GM23248 (cell line): ENCODE data around the gene GIMAP4. TPM values are rescaled to one million over a fixed set of nuclear protein-coding genes. Genes with fewer than 3 reads are reported as not detected.

Source experiments
- DNase-seq: peaks from one replicate; pipeline ENCODE4 v3.0.0-alpha.2; 2015
- H2AFZ ChIP-seq: fragments of 200-600 bp; sonication (generic); 2 replicates; pipeline ENCODE4 v1.6.1; 2016; ENCODE audit warnings: antibody characterized with exemption
- H3F3A ChIP-seq: fragments of 200-600 bp; sonication (generic); 2 replicates; pipeline ENCODE4 v1.6.1; 2016; ENCODE audit warnings: mild to moderate bottlenecking, antibody characterized with exemption, mixed run types; ENCODE audit not compliant: insufficient read depth
- H3K27ac ChIP-seq: fragments of 200-600 bp; sonication (generic); 2 replicates; pipeline ENCODE4 v1.5.1; 2016; ENCODE audit warnings: mild to moderate bottlenecking
- H3K27me3 ChIP-seq: fragments of 200-600 bp; sonication (generic); replicated peaks from 2 replicates; pipeline ENCODE4 v1.6.1; 2016; ENCODE audit warnings: mild to moderate bottlenecking; ENCODE audit not compliant: insufficient read depth
- H3K36me3 ChIP-seq: fragments of 200-600 bp; sonication (generic); 2 replicates; pipeline ENCODE4 v1.6.1; 2016; ENCODE audit warnings: low read depth, mild to moderate bottlenecking
- H3K4me1 ChIP-seq: fragments of 200-600 bp; sonication (generic); 2 replicates; pipeline ENCODE4 v1.6.1; 2016; ENCODE audit warnings: mild to moderate bottlenecking; ENCODE audit not compliant: insufficient read depth
- H3K4me2 ChIP-seq: fragments of 200-600 bp; sonication (generic); one replicate; pipeline ENCODE4 v1.6.1; 2016; ENCODE audit warnings: mild to moderate bottlenecking; ENCODE audit not compliant: unreplicated experiment
- H3K4me3 ChIP-seq: fragments of 200-600 bp; sonication (generic); 2 replicates; pipeline ENCODE4 v1.5.1; 2016; ENCODE audit warnings: mild to moderate bottlenecking
- H3K79me2 ChIP-seq: fragments of 200-600 bp; sonication (generic); 2 replicates; pipeline ENCODE4 v1.6.1; 2016; ENCODE audit warnings: mild to moderate bottlenecking; ENCODE audit not compliant: insufficient read depth
- H3K9ac ChIP-seq: fragments of 200-600 bp; sonication (generic); 2 replicates; pipeline ENCODE4 v1.6.1; 2016; ENCODE audit warnings: mild to moderate bottlenecking
- H3K9me2 ChIP-seq: fragments of 200-600 bp; sonication (generic); 2 replicates; pipeline ENCODE4 v1.6.1; 2016; ENCODE audit warnings: mixed run types, mild to moderate bottlenecking, moderate library complexity; ENCODE audit not compliant: insufficient read depth
- H3K9me3 ChIP-seq: fragments of 200-600 bp; sonication (generic); one replicate; pipeline ENCODE4 v1.6.1; 2017; ENCODE audit warnings: low read depth
- H4K20me1 ChIP-seq: fragments of 200-600 bp; sonication (generic); 2 replicates; pipeline ENCODE4 v1.6.0; 2016; ENCODE audit not compliant: insufficient read depth
- EZH2 ChIP-seq: fragments of 200-600 bp; sonication (generic); IDR thresholded peaks from 2 replicates; pipeline ENCODE4 v1.6.1; 2018; ENCODE audit warnings: antibody characterized with exemption, mild to moderate bottlenecking; ENCODE audit not compliant: insufficient read depth, poor library complexity, severe bottlenecking
- EZH2phosphoT487 ChIP-seq: fragments of 200-600 bp; sonication (generic); IDR thresholded peaks from 2 replicates; pipeline ENCODE4 v1.6.1; 2018; ENCODE audit warnings: antibody characterized with exemption, moderate library complexity, mild to moderate bottlenecking, low read depth; ENCODE audit not compliant: insufficient read depth
- WGBS, 2 experiments: methylation state at CpG; one replicate each; pipeline ENCODE4 v1.1.6; 2015 to 2017; ENCODE audit warnings: low lambda C conversion rate in 2 of 2, low coverage in 1 of 2; ENCODE audit errors: missing lambda C conversion rate in 2 of 2; 5-methylcytosine and 5-hydroxymethylcytosine counted together
- in situ Hi-C: fragments of 300-500 bp; cut with MboI; formaldehyde crosslinking; loops from 2 replicates; pipeline ENCODE4 v1.15.0; 2020
- polyA plus RNA-seq: library from polyadenylated mRNA; unstranded; fragments of >200 nt; fragmentation: Nextera tagmentation; extraction: Ambion mirVana; gene quantifications from 2 replicates; pipeline ENCODE4 v1.2.1, GENCODE V29; 2016
- total RNA-seq: library from RNA; depleted of rRNA; stranded (reverse); fragments of >200 nt; shearing (Covaris generic); gene quantifications from 2 replicates; pipeline ENCODE4 v1.2.3, GENCODE V29; 2014; rRNA removed

The GIMAP4 gene
- total and polyA plus RNA-seq, 2 experiments from 2014 or later = not detected

DNA sequence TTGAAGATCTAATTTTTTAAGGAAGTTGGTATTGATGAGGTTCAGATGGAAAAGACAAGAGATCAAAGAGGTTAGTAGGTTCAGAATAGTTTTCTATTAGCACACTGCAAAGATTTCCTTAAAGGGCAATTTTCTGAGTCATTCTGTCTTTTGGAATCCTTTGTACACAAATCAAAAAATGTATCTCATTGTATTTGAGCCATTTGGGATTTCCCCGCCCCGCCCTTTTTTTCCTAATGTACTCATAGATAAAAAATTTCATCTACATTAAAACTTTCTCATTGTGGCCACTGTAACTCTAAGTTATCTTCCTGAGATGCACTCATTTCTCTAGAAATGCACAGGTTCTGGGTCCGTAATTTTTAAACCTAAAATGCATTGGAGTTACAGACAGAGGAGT is 52.9 kb downstream of the GIMAP4 start:
- H3K9ac ChIP-seq = no peak overlapping the region
- no peaks in the 10 kb centered on the region for H3F3A ChIP-seq
- no peaks in the 10 kb centered on the region for H3K4me1 ChIP-seq
- H2AFZ ChIP-seq = no peak overlapping the region
- in situ Hi-C loops = no loop called here
- no peaks in the 10 kb centered on the region for H3K36me3 ChIP-seq
- no peaks in the 10 kb centered on the region for H3K9me3 ChIP-seq
- no peak overlapping the region for H3K4me3 ChIP-seq
- no peaks in the 10 kb centered on the region for H3K79me2 ChIP-seq
- H3K4me2 ChIP-seq = no peak overlapping the region
- H4K20me1 ChIP-seq = no peaks in the 10 kb centered on the region
- 11% methylated on average over 3 of the region's 3 CpGs for WGBS, 2 experiments
- TF ChIP-seq EZH2phosphoT487 = no peak
- no peak for TF ChIP-seq EZH2
- no peak for DNase-seq
- H3K27me3 ChIP-seq = no peaks in the 10 kb centered on the region
- H3K9me2 ChIP-seq = no peaks in the 10 kb centered on the region
- H3K27ac ChIP-seq = no peak overlapping the region

DNA sequence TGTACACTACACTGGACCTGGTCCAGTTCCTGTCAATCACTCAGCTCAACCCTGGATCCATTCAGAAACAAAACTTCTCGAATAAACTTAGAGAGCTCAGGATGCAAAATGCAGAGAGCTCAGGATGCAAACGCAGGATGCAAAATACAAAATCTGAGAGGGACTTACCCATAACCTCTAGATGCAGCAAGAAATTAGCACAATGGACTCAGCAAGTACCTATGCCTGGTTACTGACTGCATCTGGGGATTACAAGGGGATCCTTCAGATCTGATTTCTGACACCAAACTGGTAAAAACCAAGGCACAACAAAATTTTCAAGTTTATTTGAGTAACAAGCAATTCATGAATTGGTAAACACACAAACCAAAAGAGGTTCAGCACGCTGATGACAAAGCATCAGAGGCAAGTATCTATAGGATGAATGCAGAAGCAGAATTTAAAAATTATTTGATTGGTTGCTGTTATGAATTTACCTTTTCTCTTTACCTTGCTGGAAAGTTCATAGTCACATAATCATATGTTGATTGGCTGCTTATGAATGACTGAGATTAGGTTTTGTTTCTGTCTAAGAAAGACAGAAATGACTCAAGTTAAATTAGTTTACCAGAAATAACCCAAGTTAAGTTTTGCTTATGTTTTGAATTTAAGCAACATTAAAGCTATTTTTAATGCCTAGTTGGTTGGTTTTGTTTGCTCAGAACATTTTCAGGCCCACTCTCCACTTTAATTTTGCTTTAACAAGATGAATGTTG is 53.6 kb downstream of the GIMAP4 start:
- H3K4me1 ChIP-seq = no peaks in the 10 kb centered on the region
- TF ChIP-seq EZH2 (no peak), EZH2phosphoT487 (no peak)
- H2AFZ ChIP-seq = no peak overlapping the region
- WGBS, 2 experiments = 2 to 7% methylated on average over 3 of the region's 3 CpGs
- no peak overlapping the region for H3K27ac ChIP-seq
- H3F3A ChIP-seq = no peaks in the 10 kb centered on the region
- H3K79me2 ChIP-seq = no peaks in the 10 kb centered on the region
- DNase-seq = no peak
- no peak overlapping the region for H3K9ac ChIP-seq
- H3K9me3 ChIP-seq = no peaks in the 10 kb centered on the region
- no peaks in the 10 kb centered on the region for H3K27me3 ChIP-seq
- no peak overlapping the region for H3K4me2 ChIP-seq
- no peak overlapping the region for H3K4me3 ChIP-seq
- H4K20me1 ChIP-seq = no peaks in the 10 kb centered on the region
- no peaks in the 10 kb centered on the region for H3K9me2 ChIP-seq
- no peaks in the 10 kb centered on the region for H3K36me3 ChIP-seq
- in situ Hi-C loops = no loop called here

DNA sequence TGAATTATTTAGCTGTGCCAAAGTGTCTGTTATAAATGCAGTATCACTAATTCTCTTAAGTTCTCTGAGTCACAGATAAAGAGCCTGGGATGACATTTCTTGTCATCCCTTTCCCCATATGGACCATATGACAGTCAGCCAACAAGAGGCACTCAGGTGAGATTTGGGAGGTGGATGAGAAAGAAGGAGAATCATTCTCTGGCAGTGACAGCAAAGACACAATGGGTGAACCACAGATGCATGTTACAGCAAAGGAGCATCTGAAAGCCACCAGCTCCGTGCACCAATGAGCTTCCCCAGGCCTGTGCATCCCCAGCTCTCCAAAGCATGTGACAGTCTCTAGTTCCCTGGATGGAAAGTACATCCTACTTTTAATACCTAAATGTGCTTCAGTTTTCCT is 54.2 kb downstream of the GIMAP4 start:
- Histone ChIP-seq H3K4me1 (no peaks in the 10 kb centered on the region), H3K9me3 (no peaks in the 10 kb centered on the region), H3K9ac (no peak overlapping the region), H2AFZ (no peak overlapping the region), H3K27ac (no peak overlapping the region), H3K4me3 (no peak overlapping the region), H3K79me2 (no peaks in the 10 kb centered on the region), H3K4me2 (no peak overlapping the region), H4K20me1 (no peaks in the 10 kb centered on the region), H3K36me3 (no peaks in the 10 kb centered on the region), H3K9me2 (no peaks in the 10 kb centered on the region), H3K27me3 (no peaks in the 10 kb centered on the region), H3F3A (no peaks in the 10 kb centered on the region)
- in situ Hi-C loops = no loop called here
- 0% methylated on average over 1 of the region's 1 CpG for WGBS, 2 experiments
- DNase-seq = no peak
- TF ChIP-seq EZH2 = no peak

Other genes starting within 250 kb of the GIMAP4 start
- gene LRRC61, start 244.0 kb upstream of the GIMAP4 start, total RNA-seq = not detected in 2 replicates
- not detected in 2 replicates for gene LRRC61, start 244.0 kb upstream of the GIMAP4 start, polyA plus RNA-seq
- gene ACTR3C, start 243.8 kb upstream of the GIMAP4 start, total RNA-seq = not detected in 2 replicates
- not detected in 2 replicates for gene ACTR3C, start 243.8 kb upstream of the GIMAP4 start, polyA plus RNA-seq
- not detected in 2 replicates for gene RARRES2, start 225.8 kb upstream of the GIMAP4 start, total RNA-seq
- gene RARRES2, start 225.8 kb upstream of the GIMAP4 start, polyA plus RNA-seq = not detected in 2 replicates
- gene REPIN1, start 198.6 kb upstream of the GIMAP4 start, total RNA-seq = 48.1 and 53.5 TPM in 2 replicates
- gene REPIN1, start 198.6 kb upstream of the GIMAP4 start, polyA plus RNA-seq = 15.8 and 17.3 TPM in 2 replicates
- gene ZNF775, start 188.1 kb upstream of the GIMAP4 start, total RNA-seq = 3.9 and 5.2 TPM in 2 replicates
- gene ZNF775, start 188.1 kb upstream of the GIMAP4 start, polyA plus RNA-seq = 0.75 and 1.6 TPM in 2 replicates
- gene GIMAP8, start 116.8 kb upstream of the GIMAP4 start, total RNA-seq = not detected in 2 replicates
- not detected in 2 replicates for gene GIMAP8, start 116.8 kb upstream of the GIMAP4 start, polyA plus RNA-seq
- gene GIMAP7, start 52.5 kb upstream of the GIMAP4 start, total RNA-seq = not detected in 2 replicates
- not detected in 2 replicates for gene GIMAP7, start 52.5 kb upstream of the GIMAP4 start, polyA plus RNA-seq
- gene GIMAP6, start 65.0 kb downstream of the GIMAP4 start, total RNA-seq = not detected in 2 replicates
- gene GIMAP6, start 65.0 kb downstream of the GIMAP4 start, polyA plus RNA-seq = not detected in 2 replicates
- 0.13 TPM in 1 of 2 replicates, not detected in the other for gene GIMAP2, start 118.3 kb downstream of the GIMAP4 start, total RNA-seq
- gene GIMAP2, start 118.3 kb downstream of the GIMAP4 start, polyA plus RNA-seq = 0.13 and 0.22 TPM in 2 replicates
- not detected in 2 replicates for gene GIMAP1, start 149.2 kb downstream of the GIMAP4 start, total RNA-seq
- not detected in 2 replicates for gene GIMAP1, start 149.2 kb downstream of the GIMAP4 start, polyA plus RNA-seq
- gene GIMAP5, start 170.0 kb downstream of the GIMAP4 start, total RNA-seq = not detected in 2 replicates
- not detected in 2 replicates for gene GIMAP5, start 170.0 kb downstream of the GIMAP4 start, polyA plus RNA-seq
- not detected in 2 replicates for gene TMEM176B, start 233.0 kb downstream of the GIMAP4 start, total RNA-seq
- not detected in 2 replicates for gene TMEM176B, start 233.0 kb downstream of the GIMAP4 start, polyA plus RNA-seq
- gene TMEM176A, start 233.4 kb downstream of the GIMAP4 start, total RNA-seq = not detected in 2 replicates
- not detected in 2 replicates for gene TMEM176A, start 233.4 kb downstream of the GIMAP4 start, polyA plus RNA-seq